GM23338 (cell line): ENCODE measurements around the gene PTPN13. TPM values are rescaled to one million over a fixed set of nuclear protein-coding genes. Genes with fewer than 3 reads are reported as not detected.

Source experiments
- ATAC-seq: fragments of 200-7000 bp; cut with Tn5 transposase; 3 replicates; pipeline ENCODE4 v1.9.1; 2020
- DNase-seq: peaks from one replicate; pipeline ENCODE4 v3.0.0-alpha.2; 2015; ENCODE audit warnings: low spot score
- H2AFZ ChIP-seq: fragments of 200-600 bp; sonication (generic); 2 replicates; pipeline ENCODE4 v1.8.0; 2016; ENCODE audit warnings: antibody characterized with exemption, mild to moderate bottlenecking, moderate library complexity
- H3F3A ChIP-seq: fragments of 200-600 bp; sonication (generic); replicated peaks from 2 replicates; pipeline ENCODE4 v1.8.0; 2017; ENCODE audit warnings: antibody characterized with exemption, mixed run types, low read depth
- H3K27ac ChIP-seq: fragments of 200-600 bp; sonication (generic); 2 replicates; pipeline ENCODE4 v1.6.1; 2016; ENCODE audit warnings: low read depth
- H3K27me3 ChIP-seq: fragments of 200-600 bp; sonication (generic); 2 replicates; pipeline ENCODE4 v1.8.0; 2016; ENCODE audit warnings: mild to moderate bottlenecking, mixed run types, moderate library complexity; ENCODE audit not compliant: insufficient read depth
- H3K36me3 ChIP-seq: fragments of 200-600 bp; sonication (generic); 2 replicates; pipeline ENCODE4 v1.8.0; 2016; ENCODE audit warnings: mild to moderate bottlenecking; ENCODE audit not compliant: insufficient read depth
- H3K4me1 ChIP-seq: fragments of 200-600 bp; sonication (generic); 2 replicates; pipeline ENCODE4 v1.8.0; 2016; ENCODE audit warnings: mild to moderate bottlenecking, moderate library complexity; ENCODE audit not compliant: insufficient read depth
- H3K4me2 ChIP-seq: fragments of 200-600 bp; sonication (generic); 2 replicates; pipeline ENCODE4 v1.7.1; 2017; ENCODE audit warnings: mixed run types
- H3K4me3 ChIP-seq: fragments of 200-600 bp; sonication (generic); 2 replicates; pipeline ENCODE4 v1.6.1; 2016; ENCODE audit warnings: mixed run types
- H3K79me2 ChIP-seq: fragments of 200-600 bp; sonication (generic); replicated peaks from 2 replicates; pipeline ENCODE4 v1.8.0; 2017; ENCODE audit warnings: mild to moderate bottlenecking; ENCODE audit not compliant: insufficient read depth
- H3K9me2 ChIP-seq: fragments of 200-600 bp; sonication (generic); 2 replicates; pipeline ENCODE4 v1.8.0; 2017; ENCODE audit not compliant: insufficient read depth
- H4K20me1 ChIP-seq: fragments of 200-600 bp; sonication (generic); replicated peaks from 2 replicates; pipeline ENCODE4 v1.8.0; 2017; ENCODE audit warnings: mild to moderate bottlenecking; ENCODE audit not compliant: insufficient read depth
- H3K27ac Mint-ChIP-seq: 2 replicates; pipeline ENCODE4 v1.8.0; 2020; ENCODE audit warnings: inconsistent platforms, mild to moderate bottlenecking, moderate library complexity, mixed read lengths
- H3K27me3 Mint-ChIP-seq: 3 replicates; pipeline ENCODE4 v1.8.0; 2022; ENCODE audit warnings: low read depth, mild to moderate bottlenecking, moderate library complexity, mixed read lengths, inconsistent platforms; ENCODE audit not compliant: insufficient read depth, poor library complexity
- H3K36me3 Mint-ChIP-seq: 3 replicates; pipeline ENCODE4 v1.8.0; 2021; ENCODE audit warnings: low read depth, mild to moderate bottlenecking, inconsistent platforms, moderate library complexity, mixed read lengths
- H3K4me1 Mint-ChIP-seq: 3 replicates; pipeline ENCODE4 v1.8.0; 2020; ENCODE audit warnings: mild to moderate bottlenecking, inconsistent platforms, mixed read lengths
- H3K4me3 Mint-ChIP-seq: 3 replicates; pipeline ENCODE4 v1.8.0; 2021; ENCODE audit warnings: moderate library complexity, mild to moderate bottlenecking, inconsistent platforms, mixed read lengths
- H3K9me3 Mint-ChIP-seq: 3 replicates; pipeline ENCODE4 v1.8.0; 2020; ENCODE audit warnings: moderate library complexity, mild to moderate bottlenecking, inconsistent platforms, mixed read lengths
- EZH2 ChIP-seq: fragments of 200-600 bp; sonication (generic); IDR thresholded peaks from one replicate; pipeline ENCODE4 v1.8.0; 2017; ENCODE audit warnings: antibody characterized with exemption, mild to moderate bottlenecking, low read depth; ENCODE audit not compliant: unreplicated experiment
- NANOG ChIP-seq: IDR thresholded peaks from 2 replicates; pipeline ENCODE4 v1.6.1; 2016; ENCODE audit warnings: antibody characterized with exemption, borderline replicate concordance
- POLR2AphosphoS5 ChIP-seq: IDR thresholded peaks from 2 replicates; pipeline ENCODE4 v1.6.1; 2016; ENCODE audit warnings: antibody characterized with exemption, low read depth
- ZNF114 ChIP-seq: fragments of 250-450 bp; sonication (Bioruptor Pico); IDR thresholded peaks from 2 replicates; pipeline ENCODE4 v1.5.0; 2020; ENCODE audit warnings: mild to moderate bottlenecking, moderate library complexity
- ZNF331 ChIP-seq: fragments of 250-450 bp; sonication (Bioruptor Pico); IDR thresholded peaks from 2 replicates; pipeline ENCODE4 v1.5.0; 2020; ENCODE audit warnings: low read depth, mild to moderate bottlenecking, moderate library complexity
- polyA plus RNA-seq: library from polyadenylated mRNA; unstranded; fragments of >200 nt; fragmentation: Nextera tagmentation; extraction: Ambion mirVana; gene quantifications from 2 replicates; pipeline ENCODE4 v1.2.1, GENCODE V29; 2016
- total RNA-seq: library from RNA; depleted of rRNA; stranded (reverse); fragments of >200 nt; shearing (Covaris generic); gene quantifications from 2 replicates; pipeline ENCODE4 v1.2.3, GENCODE V29; 2014
- TF ChIP-seq, protein P1 (sequence below): IDR thresholded peaks from 2 replicates; pipeline ENCODE4 v1.6.1; 2016; ENCODE audit warnings: antibody characterized with exemption
- TF ChIP-seq, protein P2 (sequence below), 2 experiments: fragments of 200-600 bp in 1 of 2; sonication (generic) in 1 of 2; conservative IDR thresholded peaks; 2 replicates each; pipeline versions ENCODE4 v1.5.1 to v1.6.1; 2016 to 2017; ENCODE audit warnings: antibody characterized with exemption in 2 of 2, low read depth in 2 of 2, mild to moderate bottlenecking in 2 of 2, moderate library complexity in 1 of 2
- TF ChIP-seq, protein P3 (sequence below): fragments of 250-450 bp; sonication (Bioruptor Pico); IDR thresholded peaks from 2 replicates; pipeline ENCODE4 v1.5.0; 2020; ENCODE audit warnings: mild to moderate bottlenecking, moderate library complexity

Gene PTPN13
- total and polyA plus RNA-seq, 2 experiments from 2014 or later: 12.6 to 49.9 TPM

DNA sequence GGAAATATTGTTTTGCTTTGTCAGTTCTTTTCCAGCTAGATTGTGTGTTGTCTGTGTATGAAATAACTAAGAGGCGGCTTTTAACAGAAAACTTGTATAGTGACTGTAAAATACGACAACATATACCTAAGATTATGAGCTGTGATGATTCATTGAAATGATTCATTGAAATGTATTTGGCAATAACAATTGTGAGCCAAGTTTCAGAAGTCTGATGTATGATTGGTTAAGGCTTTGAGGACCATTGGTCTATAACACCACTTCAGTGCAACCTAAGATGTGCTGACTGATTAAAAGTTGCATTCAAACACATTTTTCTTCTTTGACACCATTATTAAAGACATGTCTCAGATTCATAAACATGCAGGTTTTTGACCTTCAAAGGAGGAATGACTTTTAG is 76.6 kb downstream of the PTPN13 start:
- Histone ChIP-seq H4K20me1 (no peaks in the 10 kb centered on the region), H3K27ac (no peak overlapping the region), H3K36me3 (0 out of 2 replicates have a peak, but pooled peaks cover 5% of the 10 kb centered on the region), H2AFZ (no peak overlapping the region), H3K27me3 (no peaks in the 10 kb centered on the region), H3K4me2 (no peak overlapping the region), H3K9me2 (no peaks in the 10 kb centered on the region), H3K79me2 (no peaks in the 10 kb centered on the region; the same call in 1 of the 2 replicates), H3K4me1 (no peaks in the 10 kb centered on the region), H3K4me3 (no peak overlapping the region), H3F3A (no peaks in the 10 kb centered on the region)
- ATAC-seq (no peak), DNase-seq (no peak)
- H3K27me3 Mint-ChIP-seq: no peaks in the 10 kb centered on the region
- H3K9me3 Mint-ChIP-seq: peaks cover 6% of the 10 kb centered on the region; the same call in 2 of the 3 replicates
- H3K27ac Mint-ChIP-seq: no peak overlapping the region
- peaks cover under 1% of the 10 kb centered on the region; the same call in 2 of the 3 replicates for H3K4me1 Mint-ChIP-seq
- H3K4me3 Mint-ChIP-seq: no peak overlapping the region
- TF ChIP-seq, protein P1, sequence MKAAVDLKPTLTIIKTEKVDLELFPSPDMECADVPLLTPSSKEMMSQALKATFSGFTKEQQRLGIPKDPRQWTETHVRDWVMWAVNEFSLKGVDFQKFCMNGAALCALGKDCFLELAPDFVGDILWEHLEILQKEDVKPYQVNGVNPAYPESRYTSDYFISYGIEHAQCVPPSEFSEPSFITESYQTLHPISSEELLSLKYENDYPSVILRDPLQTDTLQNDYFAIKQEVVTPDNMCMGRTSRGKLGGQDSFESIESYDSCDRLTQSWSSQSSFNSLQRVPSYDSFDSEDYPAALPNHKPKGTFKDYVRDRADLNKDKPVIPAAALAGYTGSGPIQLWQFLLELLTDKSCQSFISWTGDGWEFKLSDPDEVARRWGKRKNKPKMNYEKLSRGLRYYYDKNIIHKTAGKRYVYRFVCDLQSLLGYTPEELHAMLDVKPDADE: no peak
- no peak for TF ChIP-seq EZH2
- peaks cover 19% of the 10 kb centered on the region for H3K36me3 Mint-ChIP-seq

DNA sequence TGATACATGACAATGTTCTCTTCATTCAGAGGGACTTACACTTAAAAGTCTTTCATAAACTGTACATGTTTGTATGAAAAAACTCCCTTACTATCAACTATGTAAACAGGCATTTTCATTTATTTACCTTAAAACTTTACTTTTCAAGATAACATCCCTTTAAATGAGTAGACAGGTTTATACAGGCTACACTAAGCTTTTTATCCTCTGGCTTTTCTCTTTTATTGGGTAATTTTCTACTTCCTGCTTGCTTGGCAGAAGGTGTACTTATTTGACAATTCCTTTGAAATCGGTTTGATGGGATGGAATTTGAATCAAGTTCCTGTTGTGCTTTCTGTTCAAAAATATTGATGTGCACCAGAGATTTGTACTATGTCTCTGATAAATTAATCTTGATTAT is 81.4 kb downstream of the PTPN13 start:
- no peak overlapping the region for H3K27ac Mint-ChIP-seq

More for the DNA sequence above, 81.4 kb downstream of the PTPN13 start:
- H2AFZ ChIP-seq: no peak overlapping the region
- H3K4me3 ChIP-seq: no peak overlapping the region
- Mint-ChIP-seq H3K9me3 (peaks cover 6% of the 10 kb centered on the region; the same call in 2 of the 3 replicates), H3K4me1 (no peaks in the 10 kb centered on the region), H3K36me3 (peaks cover 19% of the 10 kb centered on the region), H3K27me3 (no peaks in the 10 kb centered on the region), H3K4me3 (no peak overlapping the region)
- no peak for ATAC-seq
- no peak overlapping the region for H3K27ac ChIP-seq
- H3K4me1 ChIP-seq: no peaks in the 10 kb centered on the region
- no peaks in the 10 kb centered on the region for H3K27me3 ChIP-seq
- H3F3A ChIP-seq: no peaks in the 10 kb centered on the region
- no peak for DNase-seq
- no peaks in the 10 kb centered on the region; the same call in 1 of the 2 replicates for H3K79me2 ChIP-seq
- TF ChIP-seq, protein P2, sequence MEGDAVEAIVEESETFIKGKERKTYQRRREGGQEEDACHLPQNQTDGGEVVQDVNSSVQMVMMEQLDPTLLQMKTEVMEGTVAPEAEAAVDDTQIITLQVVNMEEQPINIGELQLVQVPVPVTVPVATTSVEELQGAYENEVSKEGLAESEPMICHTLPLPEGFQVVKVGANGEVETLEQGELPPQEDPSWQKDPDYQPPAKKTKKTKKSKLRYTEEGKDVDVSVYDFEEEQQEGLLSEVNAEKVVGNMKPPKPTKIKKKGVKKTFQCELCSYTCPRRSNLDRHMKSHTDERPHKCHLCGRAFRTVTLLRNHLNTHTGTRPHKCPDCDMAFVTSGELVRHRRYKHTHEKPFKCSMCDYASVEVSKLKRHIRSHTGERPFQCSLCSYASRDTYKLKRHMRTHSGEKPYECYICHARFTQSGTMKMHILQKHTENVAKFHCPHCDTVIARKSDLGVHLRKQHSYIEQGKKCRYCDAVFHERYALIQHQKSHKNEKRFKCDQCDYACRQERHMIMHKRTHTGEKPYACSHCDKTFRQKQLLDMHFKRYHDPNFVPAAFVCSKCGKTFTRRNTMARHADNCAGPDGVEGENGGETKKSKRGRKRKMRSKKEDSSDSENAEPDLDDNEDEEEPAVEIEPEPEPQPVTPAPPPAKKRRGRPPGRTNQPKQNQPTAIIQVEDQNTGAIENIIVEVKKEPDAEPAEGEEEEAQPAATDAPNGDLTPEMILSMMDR (conservative IDR thresholded peaks at IDR 0.05; ENCODE audit: low read depth in 2 of 2): no peak
- TF ChIP-seq ZNF331 (CRISPR knock-in tag) (no peak), NANOG (no peak), ZNF114 (CRISPR knock-in tag) (no peak), POLR2AphosphoS5 (no peak)
- TF ChIP-seq, protein P3, sequence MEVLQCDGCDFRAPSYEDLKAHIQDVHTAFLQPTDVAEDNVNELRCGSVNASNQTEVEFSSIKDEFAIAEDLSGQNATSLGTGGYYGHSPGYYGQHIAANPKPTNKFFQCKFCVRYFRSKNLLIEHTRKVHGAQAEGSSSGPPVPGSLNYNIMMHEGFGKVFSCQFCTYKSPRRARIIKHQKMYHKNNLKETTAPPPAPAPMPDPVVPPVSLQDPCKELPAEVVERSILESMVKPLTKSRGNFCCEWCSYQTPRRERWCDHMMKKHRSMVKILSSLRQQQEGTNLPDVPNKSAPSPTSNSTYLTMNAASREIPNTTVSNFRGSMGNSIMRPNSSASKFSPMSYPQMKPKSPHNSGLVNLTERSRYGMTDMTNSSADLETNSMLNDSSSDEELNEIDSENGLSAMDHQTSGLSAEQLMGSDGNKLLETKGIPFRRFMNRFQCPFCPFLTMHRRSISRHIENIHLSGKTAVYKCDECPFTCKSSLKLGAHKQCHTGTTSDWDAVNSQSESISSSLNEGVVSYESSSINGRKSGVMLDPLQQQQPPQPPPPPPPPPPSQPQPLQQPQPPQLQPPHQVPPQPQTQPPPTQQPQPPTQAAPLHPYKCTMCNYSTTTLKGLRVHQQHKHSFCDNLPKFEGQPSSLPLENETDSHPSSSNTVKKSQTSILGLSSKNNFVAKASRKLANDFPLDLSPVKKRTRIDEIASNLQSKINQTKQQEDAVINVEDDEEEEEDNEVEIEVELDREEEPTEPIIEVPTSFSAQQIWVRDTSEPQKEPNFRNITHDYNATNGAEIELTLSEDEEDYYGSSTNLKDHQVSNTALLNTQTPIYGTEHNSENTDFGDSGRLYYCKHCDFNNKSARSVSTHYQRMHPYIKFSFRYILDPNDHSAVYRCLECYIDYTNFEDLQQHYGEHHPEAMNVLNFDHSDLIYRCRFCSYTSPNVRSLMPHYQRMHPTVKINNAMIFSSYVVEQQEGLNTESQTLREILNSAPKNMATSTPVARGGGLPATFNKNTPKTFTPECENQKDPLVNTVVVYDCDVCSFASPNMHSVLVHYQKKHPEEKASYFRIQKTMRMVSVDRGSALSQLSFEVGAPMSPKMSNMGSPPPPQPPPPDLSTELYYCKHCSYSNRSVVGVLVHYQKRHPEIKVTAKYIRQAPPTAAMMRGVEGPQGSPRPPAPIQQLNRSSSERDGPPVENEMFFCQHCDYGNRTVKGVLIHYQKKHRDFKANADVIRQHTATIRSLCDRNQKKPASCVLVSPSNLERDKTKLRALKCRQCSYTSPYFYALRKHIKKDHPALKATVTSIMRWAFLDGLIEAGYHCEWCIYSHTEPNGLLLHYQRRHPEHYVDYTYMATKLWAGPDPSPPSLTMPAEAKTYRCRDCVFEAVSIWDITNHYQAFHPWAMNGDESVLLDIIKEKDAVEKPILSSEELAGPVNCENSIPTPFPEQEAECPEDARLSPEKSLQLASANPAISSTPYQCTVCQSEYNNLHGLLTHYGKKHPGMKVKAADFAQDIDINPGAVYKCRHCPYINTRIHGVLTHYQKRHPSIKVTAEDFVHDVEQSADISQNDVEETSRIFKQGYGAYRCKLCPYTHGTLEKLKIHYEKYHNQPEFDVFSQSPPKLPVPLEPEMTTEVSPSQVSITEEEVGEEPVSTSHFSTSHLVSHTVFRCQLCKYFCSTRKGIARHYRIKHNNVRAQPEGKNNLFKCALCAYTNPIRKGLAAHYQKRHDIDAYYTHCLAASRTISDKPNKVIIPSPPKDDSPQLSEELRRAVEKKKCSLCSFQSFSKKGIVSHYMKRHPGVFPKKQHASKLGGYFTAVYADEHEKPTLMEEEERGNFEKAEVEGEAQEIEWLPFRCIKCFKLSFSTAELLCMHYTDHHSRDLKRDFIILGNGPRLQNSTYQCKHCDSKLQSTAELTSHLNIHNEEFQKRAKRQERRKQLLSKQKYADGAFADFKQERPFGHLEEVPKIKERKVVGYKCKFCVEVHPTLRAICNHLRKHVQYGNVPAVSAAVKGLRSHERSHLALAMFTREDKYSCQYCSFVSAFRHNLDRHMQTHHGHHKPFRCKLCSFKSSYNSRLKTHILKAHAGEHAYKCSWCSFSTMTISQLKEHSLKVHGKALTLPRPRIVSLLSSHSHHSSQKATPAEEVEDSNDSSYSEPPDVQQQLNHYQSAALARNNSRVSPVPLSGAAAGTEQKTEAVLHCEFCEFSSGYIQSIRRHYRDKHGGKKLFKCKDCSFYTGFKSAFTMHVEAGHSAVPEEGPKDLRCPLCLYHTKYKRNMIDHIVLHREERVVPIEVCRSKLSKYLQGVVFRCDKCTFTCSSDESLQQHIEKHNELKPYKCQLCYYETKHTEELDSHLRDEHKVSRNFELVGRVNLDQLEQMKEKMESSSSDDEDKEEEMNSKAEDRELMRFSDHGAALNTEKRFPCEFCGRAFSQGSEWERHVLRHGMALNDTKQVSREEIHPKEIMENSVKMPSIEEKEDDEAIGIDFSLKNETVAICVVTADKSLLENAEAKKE: no peak
- H3K4me2 ChIP-seq: no peak overlapping the region
- H4K20me1 ChIP-seq: no peaks in the 10 kb centered on the region; the same call in 1 of the 2 replicates
- H3K9me2 ChIP-seq: no peaks in the 10 kb centered on the region
- H3K36me3 ChIP-seq: 0 out of 2 replicates have a peak, but pooled peaks cover 5% of the 10 kb centered on the region
